Ascending aorta (tissue), 2 donors: ENCODE data around the gene MYCBPAP. TPM values are rescaled to one million over a fixed set of nuclear protein-coding genes. Genes with fewer than 3 reads are reported as not detected.

Experiments
- DNase-seq, 2 donors: peaks; one replicate each; pipeline ENCODE4 v3.0.0-alpha.2; 2019; ENCODE audit warnings: low spot score in 2 of 2
- H3K27ac ChIP-seq, 2 donors: fragments of 200-600 bp; sonication (generic); one replicate each; pipeline ENCODE4 v1.5.1; 2016 to 2017; ENCODE audit warnings: mild to moderate bottlenecking in 1 of 2
- H3K27me3 ChIP-seq: fragments of 200-600 bp; sonication (generic); one replicate; pipeline ENCODE4 v1.5.1; 2017
- H3K36me3 ChIP-seq, 2 donors: fragments of 200-600 bp; sonication (generic); one replicate each; pipeline ENCODE4 v1.5.1; 2016
- H3K4me1 ChIP-seq, 2 donors: fragments of 200-600 bp; sonication (generic); one replicate each; pipeline ENCODE4 v1.5.1; 2016 to 2017; ENCODE audit warnings: mild to moderate bottlenecking in 1 of 2
- H3K4me3 ChIP-seq, 2 donors: fragments of 200-600 bp; sonication (generic); one replicate each; pipeline ENCODE4 v1.5.1; 2016 to 2017; ENCODE audit warnings: mild to moderate bottlenecking in 1 of 2
- H3K9me3 ChIP-seq, 2 donors: fragments of 200-600 bp; sonication (generic); one replicate each; pipeline ENCODE4 v1.5.1; 2016
- intact Hi-C: fragments of 100-400 bp; cut with DNase I; formaldehyde crosslinking; loops from one replicate; pipeline ENCODE4 v1.15.1; 2023
- total RNA-seq: library from RNA; depleted of rRNA; stranded (reverse); fragments of >200 nt; gene quantifications from one replicate; pipeline ENCODE4 v1.1.0, GENCODE V29; 2016
- TF ChIP-seq, protein P1 (sequence below), 3 experiments: fragments of 200-600 bp in 2 of 3; fragments of 450-650 bp in 1 of 3; sonication (generic) in 2 of 3; IDR thresholded peaks; one replicate each; pipeline ENCODE4 v1.5.1; 2016 to 2019; ENCODE audit warnings: antibody characterized with exemption in 3 of 3, mild to moderate bottlenecking in 1 of 3, moderate library complexity in 1 of 3

MYCBPAP gene
- total RNA-seq, 1 donor from 2014 or later = 7.9 TPM

DNA sequence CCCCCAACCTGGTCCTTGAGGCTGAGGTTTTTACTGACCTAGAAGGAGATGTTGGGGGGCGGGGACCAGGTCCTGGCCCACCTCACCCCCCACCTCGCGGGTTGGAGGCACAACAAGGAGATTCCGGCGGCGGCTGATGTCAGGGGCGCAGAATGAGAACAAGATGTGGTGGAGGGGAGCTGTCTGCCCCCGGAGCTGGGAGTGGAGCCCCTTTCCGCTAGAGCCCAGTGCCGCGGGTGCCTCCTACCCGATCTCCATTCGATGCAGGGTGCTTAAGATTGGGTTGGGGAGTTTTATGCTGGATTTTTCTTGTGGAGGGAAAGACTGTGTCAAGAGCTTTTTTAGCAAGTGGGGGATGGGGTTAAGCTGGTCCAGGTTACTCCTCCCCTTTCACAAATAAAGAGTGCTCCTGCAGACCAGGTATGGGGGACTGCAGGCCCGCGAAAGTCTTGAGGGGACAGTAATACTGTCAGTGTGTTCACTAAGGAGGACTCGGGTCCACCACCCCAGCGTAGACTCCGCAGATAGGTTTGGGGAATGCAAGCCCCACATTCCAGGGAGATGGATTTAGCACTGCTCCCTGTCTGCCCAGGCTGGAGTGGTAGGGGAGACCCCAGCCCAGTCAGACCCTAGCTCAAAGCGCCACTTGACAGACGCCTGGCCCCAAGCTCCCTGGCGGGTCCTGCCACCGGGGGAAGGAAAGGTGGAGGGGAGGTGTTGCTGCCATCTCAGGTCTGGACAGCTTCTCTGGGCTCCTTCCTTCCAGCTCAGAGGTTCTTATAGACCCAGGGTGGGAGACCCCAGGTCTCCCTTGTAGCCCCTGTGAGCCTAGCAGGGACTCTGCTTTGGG, 54.2 kb downstream of the MYCBPAP start:
- TF ChIP-seq, protein P1, sequence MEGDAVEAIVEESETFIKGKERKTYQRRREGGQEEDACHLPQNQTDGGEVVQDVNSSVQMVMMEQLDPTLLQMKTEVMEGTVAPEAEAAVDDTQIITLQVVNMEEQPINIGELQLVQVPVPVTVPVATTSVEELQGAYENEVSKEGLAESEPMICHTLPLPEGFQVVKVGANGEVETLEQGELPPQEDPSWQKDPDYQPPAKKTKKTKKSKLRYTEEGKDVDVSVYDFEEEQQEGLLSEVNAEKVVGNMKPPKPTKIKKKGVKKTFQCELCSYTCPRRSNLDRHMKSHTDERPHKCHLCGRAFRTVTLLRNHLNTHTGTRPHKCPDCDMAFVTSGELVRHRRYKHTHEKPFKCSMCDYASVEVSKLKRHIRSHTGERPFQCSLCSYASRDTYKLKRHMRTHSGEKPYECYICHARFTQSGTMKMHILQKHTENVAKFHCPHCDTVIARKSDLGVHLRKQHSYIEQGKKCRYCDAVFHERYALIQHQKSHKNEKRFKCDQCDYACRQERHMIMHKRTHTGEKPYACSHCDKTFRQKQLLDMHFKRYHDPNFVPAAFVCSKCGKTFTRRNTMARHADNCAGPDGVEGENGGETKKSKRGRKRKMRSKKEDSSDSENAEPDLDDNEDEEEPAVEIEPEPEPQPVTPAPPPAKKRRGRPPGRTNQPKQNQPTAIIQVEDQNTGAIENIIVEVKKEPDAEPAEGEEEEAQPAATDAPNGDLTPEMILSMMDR (IDR thresholded peaks at IDR 0.05) = no peak
- no peak for DNase-seq
- H3K4me1 ChIP-seq = peaks cover 23 to 47% of the 10 kb centered on the region in 2 donors
- no peaks in the 10 kb centered on the region for H3K36me3 ChIP-seq
- H3K9me3 ChIP-seq = no peaks in the 10 kb centered on the region
- H3K27me3 ChIP-seq = peaks cover 10% of the 10 kb centered on the region
- H3K27ac ChIP-seq = no peak overlapping the region
- intact Hi-C loops = loop anchor here (5.0 kb wide), 1 partner anchor 70 kb away; the partner anchor contains the start of gene ABCC3
- peak overlapping the region in 1 of 2 donors; percentile 74 for H3K4me3 ChIP-seq

DNA sequence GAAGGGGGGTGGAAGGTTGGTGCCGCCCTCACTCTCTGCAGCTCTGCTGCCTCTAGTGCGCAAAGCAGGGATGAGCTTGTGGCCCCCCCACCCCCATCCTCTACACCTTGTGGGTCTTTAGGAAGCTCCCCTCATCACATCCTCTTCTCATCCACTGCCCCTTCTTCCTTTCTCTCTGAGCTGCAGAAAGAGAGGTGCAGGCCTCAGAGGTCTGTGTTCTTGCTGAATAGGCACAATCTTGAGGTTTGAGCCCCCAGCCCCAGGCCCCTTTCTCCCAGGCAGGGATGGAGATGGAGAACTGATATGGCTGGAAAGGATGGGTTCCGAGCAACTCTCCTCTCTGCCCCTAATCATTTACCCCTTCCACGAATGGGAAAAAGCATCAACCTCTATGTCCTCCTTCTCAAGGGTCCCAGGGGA, 54.9 kb downstream of the MYCBPAP start:
- H3K27ac ChIP-seq = no peak overlapping the region
- intact Hi-C loops = loop anchor here (5.0 kb wide), 1 partner anchor 69 kb away; the partner anchor contains the start of gene ABCC3
- no peak overlapping the region for H3K4me3 ChIP-seq
- no peaks in the 10 kb centered on the region for H3K9me3 ChIP-seq
- H3K4me1 ChIP-seq = peaks cover 23 to 47% of the 10 kb centered on the region in 2 donors
- H3K27me3 ChIP-seq = peaks cover 10% of the 10 kb centered on the region
- TF ChIP-seq, protein P1 (IDR thresholded peaks at IDR 0.05) = no peak
- no peak for DNase-seq
- no peaks in the 10 kb centered on the region for H3K36me3 ChIP-seq

- Histone ChIP-seq H3K36me3 (no peaks in the 10 kb centered on the region), H3K9me3 (no peaks in the 10 kb centered on the region), H3K4me1 (peaks cover 19 to 35% of the 10 kb centered on the region in 2 donors), H3K4me3 (peak overlapping the region; percentile 24 to 52), H3K27ac (peak overlapping the region; percentile 67 to 69), H3K27me3 (peaks cover 10% of the 10 kb centered on the region)
- intact Hi-C loops = loop anchor here (5.0 kb wide), 1 partner anchor 67 kb away; the partner anchor contains the start of gene ABCC3
- TF ChIP-seq, protein P1 (IDR thresholded peaks at IDR 0.05) = no peak
- DNase-seq = peak; percentile 36 to 94
Observed at GRCh38 chr17:50564916-50565315, 56.7 kb downstream of the MYCBPAP start.

- Histone ChIP-seq H3K4me1 (peaks cover 14 to 29% of the 10 kb centered on the region in 2 donors), H3K27ac (peak overlapping the region; percentile 67 to 69), H3K36me3 (no peaks in the 10 kb centered on the region), H3K9me3 (no peaks in the 10 kb centered on the region), H3K27me3 (peaks cover 9% of the 10 kb centered on the region), H3K4me3 (peak overlapping the region; percentile 24 to 52)
- intact Hi-C loops = no loop called here
- DNase-seq = no peak
- TF ChIP-seq, protein P1 (IDR thresholded peaks at IDR 0.05) = no peak
Observed at GRCh38 chr17:50565402-50566350, 57.4 kb downstream of the MYCBPAP start.

DNA sequence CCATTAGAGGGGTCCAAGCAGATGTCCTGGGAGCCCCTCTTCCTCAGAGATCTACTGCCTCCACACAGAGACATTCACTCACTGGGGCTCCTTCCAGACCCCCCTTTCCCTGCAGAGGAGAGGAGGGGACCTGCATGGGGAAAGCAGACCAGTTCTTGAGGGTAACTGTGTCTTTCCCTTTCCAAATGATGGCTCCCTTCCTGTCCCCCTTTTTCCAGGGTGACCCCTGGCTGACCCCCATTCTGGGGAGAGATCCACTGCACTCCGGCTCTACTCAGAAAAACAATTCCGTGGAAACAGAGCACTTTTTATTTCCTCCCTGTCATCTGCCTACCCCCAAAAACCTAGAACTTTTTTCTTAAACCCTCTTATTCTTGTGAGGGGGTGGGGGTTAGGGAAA, 58.6 kb downstream of the MYCBPAP start:
- intact Hi-C loops = no loop called here

More for the DNA sequence above, 58.6 kb downstream of the MYCBPAP start:
- DNase-seq = no peak
- H3K4me3 ChIP-seq = no peak overlapping the region
- H3K36me3 ChIP-seq = no peaks in the 10 kb centered on the region
- H3K4me1 ChIP-seq = peaks cover 7 to 17% of the 10 kb centered on the region in 2 donors
- H3K27me3 ChIP-seq = no peaks in the 10 kb centered on the region
- H3K9me3 ChIP-seq = no peaks in the 10 kb centered on the region
- TF ChIP-seq, protein P1 (IDR thresholded peaks at IDR 0.05) = no peak
- no peak overlapping the region for H3K27ac ChIP-seq
